OCI-M1 (cell line): Measurements from ENCODE around the gene AEN.

Experiments used
- DNase-seq: peaks from one replicate; lab custom pipeline; 2025; lab: John Stamatoyannopoulos, UW

AEN gene

DNA sequence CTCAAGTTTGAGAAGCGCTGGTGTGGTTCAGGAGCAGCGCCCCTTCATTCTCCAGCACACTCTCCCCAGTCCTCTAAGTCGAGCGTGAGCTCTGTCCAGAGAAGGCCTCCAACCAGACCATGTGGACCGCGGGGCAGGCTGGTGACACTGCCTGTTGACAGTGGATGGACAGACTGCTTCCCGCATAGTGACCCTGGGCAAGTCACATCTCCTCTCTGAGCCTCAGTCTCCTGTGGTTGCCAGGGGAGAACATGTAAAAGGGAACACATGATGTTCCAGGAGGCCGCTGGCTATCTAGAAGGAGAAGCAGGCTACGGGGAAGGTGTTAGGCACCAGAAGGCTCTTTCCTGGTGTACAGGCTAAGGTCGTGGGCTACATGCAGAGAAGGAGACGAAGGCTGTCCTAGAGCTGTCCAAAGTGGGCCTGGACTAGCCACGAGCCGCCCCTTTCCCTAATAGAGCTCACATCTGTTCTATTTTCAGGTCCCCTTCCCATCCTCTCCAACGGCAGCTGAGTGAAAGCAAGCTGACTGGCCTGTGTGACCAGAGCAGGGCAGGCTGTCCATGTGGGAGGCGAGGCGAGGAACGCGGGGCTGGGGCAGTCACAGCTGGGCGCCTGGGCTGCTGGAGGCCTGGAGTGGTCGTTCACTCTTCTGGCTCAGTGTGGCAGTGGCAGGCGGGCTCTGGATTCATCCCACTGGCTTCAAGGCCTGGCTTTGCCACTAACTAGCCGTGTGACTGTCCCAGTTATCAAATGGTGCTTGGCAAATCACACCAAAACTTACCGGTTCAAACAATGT, 28.8 kb downstream of the AEN start:
- no peak for DNase-seq

DNA sequence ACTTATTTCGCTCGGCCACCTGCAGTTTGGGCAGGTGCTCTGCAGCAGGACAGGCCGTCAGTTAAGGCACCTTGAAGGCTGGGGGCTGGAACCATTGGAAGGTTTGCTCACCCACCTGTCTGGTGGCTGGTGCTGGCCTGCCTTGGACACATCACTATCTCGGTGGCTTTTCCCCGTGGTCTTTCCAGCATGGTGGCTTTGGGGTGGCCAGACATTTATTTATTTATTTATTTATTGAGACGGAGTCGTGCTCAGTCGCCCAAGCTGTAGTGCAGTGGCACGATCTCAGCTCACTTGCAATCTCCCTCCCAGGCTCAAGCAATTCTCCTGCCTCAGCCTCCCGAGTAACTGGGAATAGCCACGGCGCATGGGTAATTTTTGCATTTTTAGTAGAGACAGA, 29.4 kb downstream of the AEN start:
- DNase-seq = no peak

DNA sequence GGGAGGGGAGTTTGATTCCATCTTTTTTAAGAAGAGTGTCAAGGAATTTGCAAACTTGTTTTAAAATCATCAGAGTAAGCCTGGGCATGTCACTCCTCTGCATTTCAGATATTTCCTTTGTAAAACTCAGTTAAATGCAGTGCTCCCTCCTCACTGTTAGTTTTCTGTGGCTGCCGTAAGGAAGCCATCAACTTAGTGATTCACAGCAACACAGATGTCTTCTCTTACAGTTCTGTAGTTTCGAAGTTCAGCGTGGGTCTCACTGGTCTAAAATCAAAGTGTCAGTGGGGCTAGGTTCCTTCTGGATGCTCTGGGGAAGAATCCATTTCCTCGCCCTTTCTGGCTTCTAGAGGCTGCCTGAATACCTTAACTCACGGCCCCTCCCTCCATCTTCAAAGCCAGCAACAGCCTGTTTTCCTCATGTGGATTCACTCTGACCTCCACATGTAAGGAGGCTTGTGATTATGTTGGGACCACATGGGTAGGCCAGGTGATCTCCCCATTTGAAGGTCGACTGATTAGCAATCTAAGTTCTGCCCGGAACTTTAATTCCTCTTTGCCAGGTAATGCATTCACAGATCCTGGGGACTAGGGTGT, 30.1 kb downstream of the AEN start:
- DNase-seq = no peak

GRCh38 chr15:88651971-88652370, 30.8 kb downstream of the AEN start:
- no peak for DNase-seq

DNA sequence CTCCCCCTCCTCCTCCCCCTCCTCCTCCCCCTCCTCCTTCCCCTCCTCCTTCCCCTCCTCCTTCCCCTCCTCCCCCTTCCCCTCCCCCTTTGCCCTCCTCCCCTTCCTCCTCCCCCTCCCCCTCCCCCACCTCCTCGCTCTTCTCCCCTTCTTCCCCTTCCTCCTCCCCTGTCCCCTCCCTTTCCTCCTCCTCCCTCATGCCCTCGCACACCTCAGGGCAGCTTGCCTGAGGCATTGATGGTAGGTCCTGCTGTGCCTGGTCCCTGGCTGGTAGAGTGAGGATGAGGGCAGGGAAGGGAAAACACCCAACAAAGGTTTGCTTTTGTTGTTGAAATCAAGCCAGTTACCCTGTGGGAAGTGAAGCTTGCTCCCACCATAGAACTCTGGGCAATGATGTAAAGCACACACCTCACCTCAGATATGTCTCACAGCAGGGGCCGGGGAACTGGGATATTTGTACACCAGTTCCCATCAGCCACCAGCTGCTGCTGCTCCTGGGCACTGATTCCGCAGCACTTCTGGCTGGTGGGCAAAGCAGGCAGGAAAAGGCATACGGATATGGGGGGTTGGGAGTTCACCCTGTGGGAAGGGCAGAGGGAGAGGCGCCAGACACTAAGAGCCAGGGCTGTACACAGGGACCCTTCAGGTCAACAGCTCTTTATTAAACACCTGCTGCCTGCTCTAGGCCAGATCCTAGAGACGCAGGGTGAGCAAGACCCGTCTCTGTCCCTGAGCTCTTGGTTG, 31.5 kb downstream of the AEN start:
- no peak for DNase-seq

DNA sequence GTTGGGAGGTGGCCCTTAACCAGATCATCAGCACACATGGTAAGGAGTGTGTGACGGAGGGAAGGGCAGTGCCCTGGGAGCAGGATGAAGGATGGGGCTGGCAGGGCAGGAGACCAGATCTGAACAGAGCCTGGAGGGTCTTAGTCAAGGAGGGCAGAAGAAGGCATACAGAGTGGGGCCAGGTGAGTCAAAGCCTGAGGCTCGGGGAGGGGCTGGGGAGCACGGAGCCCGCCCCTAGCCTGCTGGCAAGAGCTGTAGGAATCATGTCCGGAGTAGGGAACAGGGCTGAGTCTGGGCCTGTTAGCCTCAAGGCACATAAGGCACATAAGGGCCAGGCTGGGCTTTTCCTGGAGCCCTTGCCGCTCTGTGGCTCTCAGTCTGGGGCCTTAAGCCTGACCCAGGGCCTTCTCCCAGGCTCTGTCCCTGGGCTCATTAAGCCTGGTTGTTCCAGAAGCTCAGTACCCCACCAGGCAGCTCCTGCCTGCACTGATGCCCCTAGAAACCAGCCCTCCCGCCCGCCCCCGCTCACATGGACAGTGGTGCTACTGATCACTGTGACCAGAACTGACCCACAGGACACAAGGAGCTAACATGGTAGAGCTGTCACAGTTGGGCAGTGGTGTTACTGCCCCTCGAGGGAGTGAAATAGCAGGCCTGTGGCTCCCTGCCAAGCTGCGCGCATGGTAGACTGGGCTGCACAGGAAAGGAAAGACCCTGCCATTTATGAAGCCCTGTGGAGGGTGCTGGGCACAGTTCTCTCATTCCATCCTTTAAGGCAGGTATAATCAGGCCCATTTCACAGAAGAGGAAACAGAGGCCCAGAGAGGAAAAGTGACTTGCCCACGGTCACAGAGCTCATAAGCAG, 32.3 kb downstream of the AEN start:
- DNase-seq = no peak

GRCh38 chr15:88654430-88655102, 33.4 kb downstream of the AEN start:
- no peak for DNase-seq

GRCh38 chr15:88655103-88655553, 34.0 kb downstream of the AEN start:
- no peak for DNase-seq

- DNase-seq = no peak
Measured at GRCh38 chr15:88655800-88656488, 34.8 kb downstream of the AEN start.

DNA sequence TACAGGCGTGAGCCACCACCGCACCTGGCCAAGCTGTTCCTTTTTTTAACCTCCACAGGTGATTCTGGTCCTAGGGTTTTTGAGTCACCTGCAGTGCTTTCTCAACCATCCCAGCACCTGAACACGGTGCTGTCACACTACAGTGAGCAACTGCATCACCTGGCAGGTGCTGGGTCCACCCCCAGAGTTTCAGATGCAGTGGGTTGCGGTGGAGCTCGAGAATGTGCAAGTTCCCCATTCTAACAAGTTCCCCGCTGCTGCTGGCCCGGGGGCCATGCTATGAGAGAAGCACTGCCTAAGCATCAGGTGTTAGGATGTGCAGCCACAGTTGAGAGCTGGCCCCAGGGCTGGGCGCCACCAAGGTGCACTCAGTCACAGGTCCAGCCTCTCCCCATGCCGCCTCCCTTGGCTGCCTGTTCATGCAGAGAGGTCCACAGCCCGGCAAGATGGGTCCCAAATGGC, 35.7 kb downstream of the AEN start:
- DNase-seq = no peak

- peak; percentile 50 for DNase-seq
Measured at GRCh38 chr15:88657326-88658069, 36.4 kb downstream of the AEN start.

GRCh38 chr15:88658070-88658965, 37.2 kb downstream of the AEN start:
- no peak for DNase-seq

- no peak for DNase-seq
Measured at GRCh38 chr15:88658972-88659931, 38.1 kb downstream of the AEN start.

GRCh38 chr15:88661041-88661700, 40.0 kb downstream of the AEN start:
- no peak for DNase-seq

- DNase-seq = no peak
Measured at GRCh38 chr15:88661761-88662556, 40.8 kb downstream of the AEN start.

DNA sequence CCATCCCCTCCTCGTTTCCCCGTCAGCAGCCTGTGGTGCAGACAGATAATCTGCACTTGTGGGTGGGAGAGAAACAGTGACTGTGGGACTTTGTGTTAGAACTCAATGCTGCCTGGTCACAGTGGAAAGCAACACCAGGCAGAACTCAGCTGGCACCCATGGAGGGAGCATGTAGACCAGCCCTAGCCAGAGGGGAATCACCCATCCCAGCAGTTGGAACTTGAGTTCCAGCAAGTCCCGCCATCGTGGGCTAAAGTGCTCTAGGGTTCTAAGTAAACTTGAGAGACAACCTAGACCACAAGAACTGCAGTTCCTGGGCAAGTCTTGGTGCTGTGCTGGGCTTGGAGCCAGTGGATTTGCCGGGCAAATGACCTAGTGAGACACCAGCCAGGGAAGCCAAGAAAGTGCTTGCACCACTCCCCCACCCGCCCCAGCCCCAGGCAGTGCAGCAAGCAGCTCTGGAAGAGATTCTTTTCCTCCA, 42.0 kb downstream of the AEN start:
- DNase-seq = no peak
